DOHH2 (cell line): ENCODE measurements around the gene TXNRD2.

Experiments
- H3F3A ChIP-seq: fragments of 200-600 bp; sonication (generic), shearing (Covaris generic); 2 replicates; pipeline ENCODE4 v1.6.0; 2016; ENCODE audit warnings: antibody characterized with exemption, mild to moderate bottlenecking; ENCODE audit not compliant: control insufficient read depth, insufficient read depth
- H3K27ac ChIP-seq: fragments of 200-600 bp; sonication (generic); 2 replicates; pipeline ENCODE4 v1.5.1; 2014; ENCODE audit warnings: low read depth, mild to moderate bottlenecking, low read length, moderate library complexity
- H3K27me3 ChIP-seq: fragments of 200-600 bp; sonication (generic); 2 replicates; pipeline ENCODE4 v1.6.1; 2014; ENCODE audit warnings: mild to moderate bottlenecking, low read length, mixed read lengths; ENCODE audit not compliant: control insufficient read depth
- H3K36me3 ChIP-seq: fragments of 200-600 bp; sonication (generic); 2 replicates; pipeline ENCODE4 v1.6.1; 2014; ENCODE audit warnings: mild to moderate bottlenecking, low read length, moderate library complexity, mixed read lengths; ENCODE audit not compliant: control insufficient read depth
- H3K4me1 ChIP-seq: fragments of 200-600 bp; sonication (generic); 2 replicates; pipeline ENCODE4 v1.6.1; 2014; ENCODE audit warnings: mild to moderate bottlenecking, low read length, mixed read lengths; ENCODE audit not compliant: control insufficient read depth
- H3K4me2 ChIP-seq: fragments of 200-600 bp; sonication (generic); 2 replicates; pipeline ENCODE4 v1.6.0; 2014; ENCODE audit warnings: mild to moderate bottlenecking, low read length, moderate library complexity
- H3K4me3 ChIP-seq: fragments of 200-600 bp; sonication (generic); 2 replicates; pipeline ENCODE4 v1.5.1; 2014; ENCODE audit warnings: mild to moderate bottlenecking, low read length, mixed read lengths
- H3K79me2 ChIP-seq: fragments of 200-600 bp; sonication (generic); 2 replicates; pipeline ENCODE4 v1.6.1; 2014; ENCODE audit warnings: mild to moderate bottlenecking, low read length, mixed read lengths; ENCODE audit not compliant: control insufficient read depth
- H3K9me2 ChIP-seq: fragments of 200-600 bp; sonication (generic); replicated peaks from 2 replicates; pipeline ENCODE4 v1.6.1; 2014; ENCODE audit warnings: mild to moderate bottlenecking, low read length, mixed read lengths; ENCODE audit not compliant: control insufficient read depth
- H3K9me3 ChIP-seq: fragments of 200-600 bp; sonication (generic); 2 replicates; pipeline ENCODE4 v1.6.1; 2014; ENCODE audit warnings: antibody characterized with exemption, low read length, mixed read lengths; ENCODE audit not compliant: control insufficient read depth, insufficient read depth
- H4K20me1 ChIP-seq: fragments of 200-600 bp; sonication (generic); 2 replicates; pipeline ENCODE4 v1.6.0; 2014; ENCODE audit warnings: low read depth, mild to moderate bottlenecking, antibody characterized with exemption, low read length, moderate library complexity; ENCODE audit not compliant: control insufficient read depth, insufficient read depth
- EZH2phosphoT487 ChIP-seq: fragments of 200-600 bp; sonication (generic); IDR thresholded peaks from 2 replicates; pipeline ENCODE4 v1.6.1; 2017; ENCODE audit warnings: borderline replicate concordance, mild to moderate bottlenecking, antibody characterized with exemption, low read length, moderate library complexity, mixed read lengths
- TF ChIP-seq, protein P1 (sequence below): fragments of 200-600 bp; sonication (generic); IDR thresholded peaks from one replicate; pipeline ENCODE4 v1.5.1; 2014; ENCODE audit warnings: antibody characterized with exemption, mild to moderate bottlenecking, low read depth, low read length; ENCODE audit not compliant: poor library complexity, severe bottlenecking

Gene TXNRD2

GRCh38 chr22:19841641-19842392 is 99.8 kb downstream of the TXNRD2 start:
- Histone ChIP-seq H3K4me1 (peaks cover 30% of the 10 kb centered on the region), H3K27ac (no peak overlapping the region)

GRCh38 chr22:19840955-19841640 is 100.5 kb downstream of the TXNRD2 start:
- H3K9me3 ChIP-seq = no peaks in the 10 kb centered on the region
- H3F3A ChIP-seq = peaks cover 6% of the 10 kb centered on the region; the same call in 1 of the 2 replicates
- no peaks in the 10 kb centered on the region for H3K36me3 ChIP-seq
- peaks cover 30% of the 10 kb centered on the region for H3K4me1 ChIP-seq
- no peak overlapping the region for H3K4me3 ChIP-seq
- H3K79me2 ChIP-seq = peaks cover 6% of the 10 kb centered on the region; the same call in 1 of the 2 replicates
- no peak overlapping the region for H3K4me2 ChIP-seq
- H4K20me1 ChIP-seq = peaks cover 7% of the 10 kb centered on the region
- H3K27ac ChIP-seq = no peak overlapping the region
- TF ChIP-seq, protein P1, sequence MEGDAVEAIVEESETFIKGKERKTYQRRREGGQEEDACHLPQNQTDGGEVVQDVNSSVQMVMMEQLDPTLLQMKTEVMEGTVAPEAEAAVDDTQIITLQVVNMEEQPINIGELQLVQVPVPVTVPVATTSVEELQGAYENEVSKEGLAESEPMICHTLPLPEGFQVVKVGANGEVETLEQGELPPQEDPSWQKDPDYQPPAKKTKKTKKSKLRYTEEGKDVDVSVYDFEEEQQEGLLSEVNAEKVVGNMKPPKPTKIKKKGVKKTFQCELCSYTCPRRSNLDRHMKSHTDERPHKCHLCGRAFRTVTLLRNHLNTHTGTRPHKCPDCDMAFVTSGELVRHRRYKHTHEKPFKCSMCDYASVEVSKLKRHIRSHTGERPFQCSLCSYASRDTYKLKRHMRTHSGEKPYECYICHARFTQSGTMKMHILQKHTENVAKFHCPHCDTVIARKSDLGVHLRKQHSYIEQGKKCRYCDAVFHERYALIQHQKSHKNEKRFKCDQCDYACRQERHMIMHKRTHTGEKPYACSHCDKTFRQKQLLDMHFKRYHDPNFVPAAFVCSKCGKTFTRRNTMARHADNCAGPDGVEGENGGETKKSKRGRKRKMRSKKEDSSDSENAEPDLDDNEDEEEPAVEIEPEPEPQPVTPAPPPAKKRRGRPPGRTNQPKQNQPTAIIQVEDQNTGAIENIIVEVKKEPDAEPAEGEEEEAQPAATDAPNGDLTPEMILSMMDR = no peak
- TF ChIP-seq EZH2phosphoT487 = no peak
- H3K9me2 ChIP-seq = no peaks in the 10 kb centered on the region
- no peaks in the 10 kb centered on the region for H3K27me3 ChIP-seq

More at GRCh38 chr22:19841641-19842392, 99.8 kb downstream of the TXNRD2 start:
- no peaks in the 10 kb centered on the region for H3F3A ChIP-seq
- H3K9me2 ChIP-seq = no peaks in the 10 kb centered on the region
- no peaks in the 10 kb centered on the region for H3K27me3 ChIP-seq
- H3K9me3 ChIP-seq = no peaks in the 10 kb centered on the region
- H3K4me3 ChIP-seq = no peak overlapping the region
- no peak for TF ChIP-seq EZH2phosphoT487
- TF ChIP-seq, protein P1 = no peak
- peaks cover 7% of the 10 kb centered on the region for H4K20me1 ChIP-seq
- H3K79me2 ChIP-seq = peaks cover 8% of the 10 kb centered on the region
- no peak overlapping the region; the same call in 1 of the 2 replicates for H3K4me2 ChIP-seq
- no peaks in the 10 kb centered on the region for H3K36me3 ChIP-seq

DNA sequence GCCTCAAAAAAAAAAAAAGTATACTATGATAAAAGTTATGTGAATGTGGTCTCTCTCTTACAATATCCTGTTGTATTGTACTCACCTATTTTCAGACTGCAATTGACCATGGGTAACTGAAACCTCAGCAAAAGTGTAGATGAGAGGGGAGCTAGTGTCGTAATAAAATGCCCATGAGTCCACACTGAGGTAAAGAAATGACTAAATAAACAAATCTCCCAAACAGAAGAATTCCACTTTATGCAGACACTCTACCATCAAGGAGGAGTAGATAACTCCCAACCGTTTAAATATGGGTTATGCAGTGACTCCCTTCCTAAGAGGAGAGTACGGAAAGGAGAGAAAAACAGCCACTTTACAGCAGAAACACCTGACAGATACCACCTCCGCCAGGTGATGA is 101.6 kb downstream of the TXNRD2 start:
- peaks cover 22% of the 10 kb centered on the region for H3K4me1 ChIP-seq
- 0 out of 2 replicates have a peak, but pooled peaks cover 4% of the 10 kb centered on the region for H3K79me2 ChIP-seq
- peaks cover 10% of the 10 kb centered on the region; the same call in 1 of the 2 replicates for H3F3A ChIP-seq
- no peaks in the 10 kb centered on the region for H3K9me2 ChIP-seq
- no peak for TF ChIP-seq EZH2phosphoT487
- TF ChIP-seq, protein P1 = no peak
- H3K9me3 ChIP-seq = no peaks in the 10 kb centered on the region
- no peak overlapping the region for H3K4me2 ChIP-seq
- peaks cover 7% of the 10 kb centered on the region for H4K20me1 ChIP-seq
- no peaks in the 10 kb centered on the region for H3K27me3 ChIP-seq
- no peaks in the 10 kb centered on the region for H3K36me3 ChIP-seq
- H3K4me3 ChIP-seq = no peak overlapping the region
- no peak overlapping the region for H3K27ac ChIP-seq
